ENCODE results near the gene RNF182. TPM values are rescaled to one million over a fixed set of nuclear protein-coding genes. Genes with fewer than 3 reads are reported as not detected.
"Not testable (repeated sequence)": the region's sequence is repeated elsewhere in the genome, so short reads cannot be mapped to it uniquely, and the experiment has no call there.

The RNF182 gene
- total RNA-seq, 1 donor from 2014 or later = 2.3 TPM

GRCh38 chr6:13929196-13929595 lies 4.4 kb downstream of the RNF182 start:
- peaks cover 3% of the 10 kb centered on the region for H3K9me3 Mint-ChIP-seq
- TF ChIP-seq CTCF (conservative IDR thresholded peaks at IDR 0.05) = no peak
- H3K36me3 Mint-ChIP-seq (ENCODE audit: low read depth) = no peaks in the 10 kb centered on the region
- peaks cover 54% of the 10 kb centered on the region for H3K27me3 Mint-ChIP-seq (ENCODE audit: low read depth)
- H3K27ac Mint-ChIP-seq (ENCODE audit: unreplicated experiment) = no peak overlapping the region
- H3K4me3 Mint-ChIP-seq = no peak overlapping the region
- H3K4me1 Mint-ChIP-seq = peaks cover 11% of the 10 kb centered on the region
- no peak for DNase-seq (ENCODE audit: low read depth, low spot score)

- TF ChIP-seq CTCF (conservative IDR thresholded peaks at IDR 0.05) = no peak
- Mint-ChIP-seq H3K36me3 (ENCODE audit: low read depth) (peaks cover 3% of the 10 kb centered on the region), H3K9me3 (peaks cover 3% of the 10 kb centered on the region), H3K4me1 (no peaks in the 10 kb centered on the region), H3K27ac (ENCODE audit: unreplicated experiment) (no peak overlapping the region), H3K27me3 (ENCODE audit: low read depth) (peaks cover 35% of the 10 kb centered on the region), H3K4me3 (no peak overlapping the region)
- DNase-seq (ENCODE audit: low read depth, low spot score) = no peak
Observed at GRCh38 chr6:13931797-13932402, 7.1 kb downstream of the RNF182 start.

- Mint-ChIP-seq H3K4me1 (no peaks in the 10 kb centered on the region), H3K36me3 (ENCODE audit: low read depth) (peaks cover 3% of the 10 kb centered on the region), H3K27ac (ENCODE audit: unreplicated experiment) (no peak overlapping the region), H3K9me3 (peaks cover 3% of the 10 kb centered on the region), H3K27me3 (ENCODE audit: low read depth) (peaks cover 26% of the 10 kb centered on the region), H3K4me3 (no peak overlapping the region)
- no peak for DNase-seq (ENCODE audit: low read depth, low spot score)
- no peak for TF ChIP-seq CTCF (conservative IDR thresholded peaks at IDR 0.05)
Observed at GRCh38 chr6:13932785-13933184, 8.0 kb downstream of the RNF182 start.

GRCh38 chr6:13934721-13935120 lies 10.0 kb downstream of the RNF182 start:
- Mint-ChIP-seq H3K4me3 (no peak overlapping the region), H3K36me3 (ENCODE audit: low read depth) (peaks cover 3% of the 10 kb centered on the region), H3K27ac (ENCODE audit: unreplicated experiment) (no peak overlapping the region), H3K27me3 (ENCODE audit: low read depth) (peaks cover 10% of the 10 kb centered on the region), H3K9me3 (peaks cover 3% of the 10 kb centered on the region), H3K4me1 (no peaks in the 10 kb centered on the region)
- no peak for DNase-seq (ENCODE audit: low read depth, low spot score)
- no peak for TF ChIP-seq CTCF (conservative IDR thresholded peaks at IDR 0.05)

GRCh38 chr6:13935190-13935880 lies 10.6 kb downstream of the RNF182 start:
- no peak overlapping the region for H3K27ac Mint-ChIP-seq (ENCODE audit: unreplicated experiment)
- no peaks in the 10 kb centered on the region for H3K4me1 Mint-ChIP-seq
- H3K36me3 Mint-ChIP-seq (ENCODE audit: low read depth) = peaks cover 3% of the 10 kb centered on the region
- no peak for TF ChIP-seq CTCF (conservative IDR thresholded peaks at IDR 0.05)
- H3K27me3 Mint-ChIP-seq (ENCODE audit: low read depth) = peaks cover 10% of the 10 kb centered on the region
- no peak overlapping the region for H3K4me3 Mint-ChIP-seq
- H3K9me3 Mint-ChIP-seq = peaks cover 3% of the 10 kb centered on the region
- DNase-seq (ENCODE audit: low read depth, low spot score) = no peak

- not testable (repeated sequence) for H3K27me3 Mint-ChIP-seq (ENCODE audit: low read depth); H3K27ac Mint-ChIP-seq (ENCODE audit: unreplicated experiment); H3K36me3 Mint-ChIP-seq (ENCODE audit: low read depth); H3K4me1 Mint-ChIP-seq; H3K9me3 Mint-ChIP-seq; DNase-seq (ENCODE audit: low read depth, low spot score); H3K4me3 Mint-ChIP-seq
Observed at GRCh38 chr6:13935881-13936261, 11.1 kb downstream of the RNF182 start.

Data from neural crest cell (in vitro differentiated cells).